Fibroblast of villous mesenchyme (primary cell): Measurements from ENCODE around the gene CEP68. TPM values are rescaled to one million over a fixed set of nuclear protein-coding genes. Genes with fewer than 3 reads are reported as not detected.

Experiments used
- DNase-seq: peaks from one replicate; pipeline ENCODE4 v3.0.0-alpha.2; 2010; ENCODE audit warnings: low read depth
- H3K4me3 ChIP-seq: 2 replicates; pipeline ENCODE4 v1.5.1; 2011; ENCODE audit warnings: low read depth, mild to moderate bottlenecking, low read length
- CTCF ChIP-seq: IDR thresholded peaks from 2 replicates; pipeline ENCODE4 v1.5.1; 2012; ENCODE audit warnings: low read depth, mild to moderate bottlenecking, low read length; ENCODE audit not compliant: insufficient read depth
- total RNA-seq: library from RNA; depleted of rRNA; stranded (reverse); fragments of >200 nt; gene quantifications from 2 replicates; pipeline ENCODE4 v1.2.3, GENCODE V29; 2012

The CEP68 gene
- total RNA-seq, 1 donor: 9.9 TPM

- TF ChIP-seq CTCF: no peak
- no peak overlapping the region for H3K4me3 ChIP-seq
- DNase-seq: no peak
Observed at GRCh38 chr2:65050931-65051330, 5.3 kb upstream of the CEP68 start.

GRCh38 chr2:65053199-65053598, 3.0 kb upstream of the CEP68 start:
- H3K4me3 ChIP-seq: no peak overlapping the region
- no peak for DNase-seq
- no peak for TF ChIP-seq CTCF

DNA sequence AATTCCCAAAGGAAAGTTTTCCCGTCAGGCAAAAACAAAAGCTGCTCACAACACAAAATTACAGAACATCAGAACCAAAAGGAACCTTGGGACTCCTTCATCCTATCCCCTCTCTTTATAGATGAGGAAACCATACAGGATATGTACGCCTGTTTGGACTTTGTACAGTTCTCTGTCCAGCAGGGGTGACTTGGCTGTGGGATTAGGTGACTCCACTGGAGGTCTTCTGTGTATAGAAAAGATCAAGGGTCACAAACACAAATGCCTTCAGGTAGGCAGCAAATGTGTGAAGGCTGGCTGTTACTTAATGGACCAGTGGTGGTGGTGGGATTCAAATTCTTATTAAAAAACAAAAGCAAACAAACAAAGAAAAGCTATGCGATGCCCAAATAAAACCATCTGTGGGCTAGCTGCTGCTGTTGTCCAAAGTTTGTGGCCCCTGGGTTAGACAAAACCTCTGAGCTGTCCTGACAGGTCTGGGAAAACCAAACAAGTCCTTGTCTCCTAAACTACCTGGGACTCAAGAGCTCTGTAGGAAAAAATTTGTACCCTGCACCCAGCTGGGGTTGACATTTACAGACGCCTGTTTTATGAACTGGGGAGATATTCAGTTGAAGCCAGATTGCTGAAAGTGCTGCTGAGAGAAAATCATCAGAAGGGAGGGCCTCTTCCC, 1.3 kb upstream of the CEP68 start:
- no peak for DNase-seq
- H3K4me3 ChIP-seq: no peak overlapping the region
- no peak for TF ChIP-seq CTCF

- no peak for DNase-seq
- no peak for TF ChIP-seq CTCF
- H3K4me3 ChIP-seq: peak overlapping the region; percentile 77
Observed at GRCh38 chr2:65055422-65056214, 598 bp upstream of the CEP68 start.

DNA sequence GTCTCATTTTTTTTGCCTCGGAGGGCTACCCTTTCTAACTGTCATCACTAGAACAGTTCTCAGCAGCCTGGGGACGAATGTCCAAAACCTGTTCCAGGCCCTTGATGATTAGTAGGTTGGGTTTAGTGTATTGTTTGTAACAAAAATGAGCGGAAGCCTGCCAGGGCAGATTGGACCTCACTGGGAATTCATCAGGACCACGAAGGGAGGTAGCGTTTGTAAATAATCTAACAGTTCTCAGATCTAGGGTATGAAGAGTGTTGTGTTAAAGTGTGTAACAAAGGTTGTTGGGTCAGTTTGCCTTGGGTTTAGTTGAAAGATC, 799 bp downstream of the CEP68 start:
- H3K4me3 ChIP-seq: peak overlapping the region; percentile 77
- no peak for DNase-seq
- TF ChIP-seq CTCF: no peak

- DNase-seq: peak; percentile 33
- peak overlapping the region; percentile 77 for H3K4me3 ChIP-seq
- no peak for TF ChIP-seq CTCF
Observed at GRCh38 chr2:65057391-65058052, 1.3 kb downstream of the CEP68 start.
